ENCODE results near the gene MINDY4.

DNA sequence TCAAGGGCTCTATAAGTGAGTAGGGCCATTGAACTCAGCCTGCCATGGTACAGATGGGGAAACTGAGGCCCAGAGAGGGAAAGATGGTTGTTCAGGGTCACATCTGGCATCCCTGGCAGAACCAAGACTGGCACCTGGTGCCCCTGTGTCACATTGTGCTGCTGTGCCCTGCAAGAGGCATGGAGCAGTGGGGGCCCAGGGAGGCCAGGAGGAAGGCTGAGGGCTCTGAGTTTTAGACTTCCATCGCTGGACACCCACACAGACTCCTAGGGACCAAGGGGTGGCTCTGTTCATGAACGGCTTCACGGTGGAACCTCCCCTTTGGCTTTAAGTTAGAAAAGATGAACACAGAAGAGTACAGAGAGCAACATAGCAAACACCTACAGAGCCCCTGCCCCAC lies 73.7 kb downstream of the MINDY4 start:
- TF ChIP-seq, protein P1, sequence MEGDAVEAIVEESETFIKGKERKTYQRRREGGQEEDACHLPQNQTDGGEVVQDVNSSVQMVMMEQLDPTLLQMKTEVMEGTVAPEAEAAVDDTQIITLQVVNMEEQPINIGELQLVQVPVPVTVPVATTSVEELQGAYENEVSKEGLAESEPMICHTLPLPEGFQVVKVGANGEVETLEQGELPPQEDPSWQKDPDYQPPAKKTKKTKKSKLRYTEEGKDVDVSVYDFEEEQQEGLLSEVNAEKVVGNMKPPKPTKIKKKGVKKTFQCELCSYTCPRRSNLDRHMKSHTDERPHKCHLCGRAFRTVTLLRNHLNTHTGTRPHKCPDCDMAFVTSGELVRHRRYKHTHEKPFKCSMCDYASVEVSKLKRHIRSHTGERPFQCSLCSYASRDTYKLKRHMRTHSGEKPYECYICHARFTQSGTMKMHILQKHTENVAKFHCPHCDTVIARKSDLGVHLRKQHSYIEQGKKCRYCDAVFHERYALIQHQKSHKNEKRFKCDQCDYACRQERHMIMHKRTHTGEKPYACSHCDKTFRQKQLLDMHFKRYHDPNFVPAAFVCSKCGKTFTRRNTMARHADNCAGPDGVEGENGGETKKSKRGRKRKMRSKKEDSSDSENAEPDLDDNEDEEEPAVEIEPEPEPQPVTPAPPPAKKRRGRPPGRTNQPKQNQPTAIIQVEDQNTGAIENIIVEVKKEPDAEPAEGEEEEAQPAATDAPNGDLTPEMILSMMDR (tag by site-specific recombination; IDR thresholded peaks at IDR 0.05) = no peak
- TF ChIP-seq ZNF426 (tag by site-specific recombination; IDR thresholded peaks at IDR 0.05) (no peak), TCF7L2 (IDR thresholded peaks at IDR 0.05; ENCODE audit: borderline replicate concordance, low read depth, low read length) (no peak), ZNF324 (tag by site-specific recombination; IDR thresholded peaks at IDR 0.05) (no peak), ZNF621 (tag by site-specific recombination; IDR thresholded peaks at IDR 0.05) (no peak), ZNF423 (tag by site-specific recombination; IDR thresholded peaks at IDR 0.05) (no peak), ZEB2 (tag by site-specific recombination; IDR thresholded peaks at IDR 0.05) (no peak)
- TF ChIP-seq, protein P2, sequence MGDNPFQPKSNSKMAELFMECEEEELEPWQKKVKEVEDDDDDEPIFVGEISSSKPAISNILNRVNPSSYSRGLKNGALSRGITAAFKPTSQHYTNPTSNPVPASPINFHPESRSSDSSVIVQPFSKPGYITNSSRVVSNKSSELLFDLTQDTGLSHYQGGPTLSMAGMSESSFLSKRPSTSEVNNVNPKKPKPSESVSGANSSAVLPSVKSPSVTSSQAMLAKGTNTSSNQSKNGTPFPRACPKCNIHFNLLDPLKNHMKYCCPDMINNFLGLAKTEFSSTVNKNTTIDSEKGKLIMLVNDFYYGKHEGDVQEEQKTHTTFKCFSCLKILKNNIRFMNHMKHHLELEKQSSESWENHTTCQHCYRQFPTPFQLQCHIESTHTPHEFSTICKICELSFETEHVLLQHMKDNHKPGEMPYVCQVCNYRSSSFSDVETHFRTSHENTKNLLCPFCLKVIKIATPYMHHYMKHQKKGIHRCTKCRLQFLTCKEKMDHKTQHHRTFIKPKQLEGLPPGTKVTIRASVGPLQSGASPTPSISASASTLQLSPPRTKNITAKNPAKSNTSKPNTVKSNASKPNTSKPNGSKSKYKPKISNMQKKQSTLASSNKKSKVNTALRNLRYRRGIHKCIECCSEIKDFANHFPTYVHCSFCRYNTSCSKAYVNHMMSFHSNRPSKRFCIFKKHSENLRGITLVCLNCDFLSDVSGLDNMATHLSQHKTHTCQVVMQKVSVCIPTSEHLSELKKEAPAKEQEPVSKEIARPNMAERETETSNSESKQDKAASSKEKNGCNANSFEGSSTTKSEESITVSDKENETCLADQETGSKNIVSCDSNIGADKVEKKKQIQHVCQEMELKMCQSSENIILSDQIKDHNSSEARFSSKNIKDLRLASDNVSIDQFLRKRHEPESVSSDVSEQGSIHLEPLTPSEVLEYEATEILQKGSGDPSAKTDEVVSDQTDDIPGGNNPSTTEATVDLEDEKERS (tag by site-specific recombination; IDR thresholded peaks at IDR 0.05) = no peak
- TF ChIP-seq, protein P3, sequence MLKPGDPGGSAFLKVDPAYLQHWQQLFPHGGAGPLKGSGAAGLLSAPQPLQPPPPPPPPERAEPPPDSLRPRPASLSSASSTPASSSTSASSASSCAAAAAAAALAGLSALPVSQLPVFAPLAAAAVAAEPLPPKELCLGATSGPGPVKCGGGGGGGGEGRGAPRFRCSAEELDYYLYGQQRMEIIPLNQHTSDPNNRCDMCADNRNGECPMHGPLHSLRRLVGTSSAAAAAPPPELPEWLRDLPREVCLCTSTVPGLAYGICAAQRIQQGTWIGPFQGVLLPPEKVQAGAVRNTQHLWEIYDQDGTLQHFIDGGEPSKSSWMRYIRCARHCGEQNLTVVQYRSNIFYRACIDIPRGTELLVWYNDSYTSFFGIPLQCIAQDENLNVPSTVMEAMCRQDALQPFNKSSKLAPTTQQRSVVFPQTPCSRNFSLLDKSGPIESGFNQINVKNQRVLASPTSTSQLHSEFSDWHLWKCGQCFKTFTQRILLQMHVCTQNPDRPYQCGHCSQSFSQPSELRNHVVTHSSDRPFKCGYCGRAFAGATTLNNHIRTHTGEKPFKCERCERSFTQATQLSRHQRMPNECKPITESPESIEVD (tag by site-specific recombination; IDR thresholded peaks at IDR 0.05) = no peak
